8988T (cell line): ENCODE results near the gene FERMT3.

Experiments used
- DNase-seq: peaks from one replicate; pipeline ENCODE4 v3.0.0; 2011

Gene FERMT3

DNA sequence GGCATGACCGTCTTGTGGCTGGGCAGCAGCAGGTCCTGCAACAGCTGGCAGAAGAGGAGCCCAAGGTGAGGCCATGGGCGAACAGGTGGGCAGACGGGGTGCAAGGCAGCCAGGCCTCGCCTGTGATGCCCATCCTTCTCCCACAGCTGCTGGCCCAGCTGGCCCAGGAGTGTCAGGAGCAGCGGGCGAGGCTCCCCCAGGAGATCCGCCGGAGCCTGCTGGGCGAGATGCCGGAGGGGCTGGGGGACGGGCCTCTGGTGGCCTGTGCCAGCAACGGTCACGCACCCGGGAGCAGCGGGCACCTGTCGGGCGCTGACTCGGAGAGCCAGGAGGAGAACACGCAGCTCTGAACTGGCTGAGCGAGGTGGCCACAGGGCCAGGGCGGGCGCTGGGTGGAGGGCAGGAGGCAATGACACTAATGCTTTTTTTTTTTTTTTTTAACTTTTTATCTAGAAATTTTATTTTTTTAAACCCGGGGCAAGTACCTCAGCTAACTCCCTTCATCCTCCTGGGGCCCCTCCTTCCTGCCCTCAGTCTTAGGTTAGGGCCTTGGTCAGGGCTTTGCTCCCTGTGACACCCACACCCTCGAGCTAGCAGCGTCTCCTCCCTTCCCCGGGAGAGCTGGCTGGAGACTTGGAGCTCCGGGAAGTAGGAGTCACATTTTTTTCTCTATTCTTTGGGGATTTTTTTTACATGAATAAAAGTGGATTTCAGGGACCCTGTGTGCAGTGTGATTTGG lies 60.9 kb downstream of the FERMT3 start:
- DNase-seq, result no peak

DNA sequence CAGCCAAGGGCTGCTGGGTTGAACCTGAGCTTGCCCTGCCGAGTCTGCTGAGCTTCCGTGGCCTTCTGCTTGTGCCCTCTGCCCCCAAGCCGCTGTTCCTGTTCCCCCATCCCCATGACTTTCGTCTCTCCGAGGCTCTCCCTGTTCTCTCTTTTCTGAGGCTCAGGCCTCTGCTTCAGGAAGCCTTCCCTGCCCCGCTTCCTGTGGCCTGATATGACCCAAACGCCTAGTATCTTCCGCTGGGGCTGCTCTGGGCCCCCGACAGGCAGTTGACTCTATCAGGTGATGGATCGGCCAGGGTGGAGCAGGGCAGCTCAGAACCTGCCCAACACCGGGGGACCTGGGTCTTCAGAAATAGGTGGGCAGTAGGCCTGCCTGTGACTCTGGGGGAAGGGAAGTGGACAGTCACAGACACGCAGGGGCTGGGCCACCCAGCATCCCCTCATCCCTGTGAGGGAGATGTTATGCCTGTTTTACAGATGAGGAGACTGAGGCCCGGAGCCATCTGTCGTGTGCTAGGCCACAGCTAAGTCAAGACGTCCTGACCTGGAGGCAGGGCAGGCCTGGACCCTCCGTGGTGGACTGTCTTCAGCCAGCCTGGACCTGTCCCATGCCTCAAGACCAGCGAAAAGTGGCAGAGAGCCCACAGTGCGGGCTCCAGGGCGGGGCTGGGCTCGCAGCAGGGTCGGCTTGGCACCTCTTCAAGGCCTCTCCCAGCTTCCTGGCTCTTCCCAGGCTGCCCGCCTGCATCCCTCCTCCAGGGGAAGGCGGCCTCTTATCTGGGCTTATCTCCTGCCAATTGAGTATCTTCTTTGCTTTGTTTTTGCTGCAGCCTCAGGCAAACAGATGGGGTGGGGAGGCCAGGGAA lies 61.7 kb downstream of the FERMT3 start:
- no peak for DNase-seq

DNA sequence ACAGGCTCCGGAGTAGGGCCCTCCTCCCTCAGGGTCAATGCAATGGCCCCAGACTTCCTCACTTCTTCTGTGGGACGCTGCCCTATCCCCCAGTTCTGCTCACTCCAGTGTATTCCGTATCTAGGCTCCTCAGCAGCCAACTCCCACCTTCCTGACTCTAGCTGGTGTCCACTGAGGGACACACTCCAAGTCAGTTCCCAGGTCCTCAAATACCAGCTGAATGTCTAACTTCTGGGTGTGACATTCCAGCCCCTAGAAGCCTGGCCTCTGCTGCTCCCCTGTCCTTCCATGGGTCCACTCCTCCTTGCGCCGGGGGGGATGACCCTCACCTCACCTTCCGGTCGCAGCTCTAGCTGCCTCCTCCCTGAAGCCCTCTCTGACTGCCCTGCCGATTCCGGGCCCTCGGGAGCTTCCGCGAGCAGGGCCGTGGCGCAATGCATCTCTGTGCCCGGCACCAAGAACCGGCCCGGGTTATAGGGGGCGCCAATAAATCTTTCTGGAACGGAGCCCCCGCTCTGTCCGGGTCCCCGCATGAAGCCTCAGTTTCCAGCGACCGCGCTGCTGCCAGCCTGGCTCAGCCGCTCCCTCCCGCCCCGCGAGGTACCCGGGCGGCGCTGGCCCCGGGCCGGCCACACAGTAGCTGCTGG lies 62.5 kb downstream of the FERMT3 start:
- DNase-seq, result no peak

DNA sequence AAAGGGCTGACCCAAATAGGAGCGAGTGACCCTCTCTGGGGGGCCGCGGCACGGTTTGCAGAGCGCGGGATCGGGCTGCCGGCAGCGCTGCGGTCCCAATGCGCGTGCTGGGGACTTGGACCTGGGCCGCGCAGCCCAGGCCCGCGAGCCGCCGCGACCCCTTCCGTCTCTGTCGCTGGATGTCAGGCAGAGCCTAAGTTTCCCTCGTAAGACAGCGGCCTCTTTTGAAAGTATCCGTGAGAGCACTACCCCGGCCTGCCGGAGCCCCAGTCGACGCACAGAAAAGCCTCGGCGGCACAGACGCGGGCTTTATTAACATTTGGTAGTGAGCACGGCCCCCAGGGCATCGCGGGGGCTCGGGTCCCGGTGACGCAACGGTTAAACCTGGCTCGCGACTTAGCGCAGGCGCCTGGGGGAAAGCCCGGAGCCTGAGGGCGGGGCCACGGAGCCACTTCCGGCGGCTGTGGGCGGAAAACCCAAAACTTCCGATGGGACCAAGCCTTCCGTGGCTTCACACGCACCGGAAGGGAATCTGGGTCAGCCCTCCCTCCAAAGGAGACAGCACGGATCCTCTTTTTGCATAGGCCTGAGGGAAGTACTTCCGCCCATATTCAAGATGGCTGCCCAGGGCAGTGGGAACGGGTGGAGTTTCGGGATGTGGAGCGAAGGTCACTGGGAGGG lies 63.2 kb downstream of the FERMT3 start:
- DNase-seq, result peak; percentile 68
